Measurements from ENCODE around the gene HOXB3.

DNA sequence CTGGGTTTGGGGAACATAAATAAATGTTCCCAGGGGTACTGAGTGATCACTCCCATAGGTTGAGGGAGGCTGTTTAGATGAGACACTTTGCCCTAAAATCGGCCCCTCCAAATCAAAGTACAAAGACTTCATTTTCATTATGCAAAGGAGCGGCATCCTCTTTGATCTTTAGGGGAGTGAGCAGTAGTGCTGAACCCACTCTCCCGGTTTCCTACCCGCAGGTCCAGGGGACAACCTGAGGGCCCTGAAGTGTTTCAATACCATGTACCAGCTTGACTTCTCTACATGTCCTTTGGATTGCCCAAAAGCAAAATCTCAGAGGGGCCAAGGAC lies 11.1 kb upstream of the HOXB3 start:
- TF ChIP-seq, protein P1, sequence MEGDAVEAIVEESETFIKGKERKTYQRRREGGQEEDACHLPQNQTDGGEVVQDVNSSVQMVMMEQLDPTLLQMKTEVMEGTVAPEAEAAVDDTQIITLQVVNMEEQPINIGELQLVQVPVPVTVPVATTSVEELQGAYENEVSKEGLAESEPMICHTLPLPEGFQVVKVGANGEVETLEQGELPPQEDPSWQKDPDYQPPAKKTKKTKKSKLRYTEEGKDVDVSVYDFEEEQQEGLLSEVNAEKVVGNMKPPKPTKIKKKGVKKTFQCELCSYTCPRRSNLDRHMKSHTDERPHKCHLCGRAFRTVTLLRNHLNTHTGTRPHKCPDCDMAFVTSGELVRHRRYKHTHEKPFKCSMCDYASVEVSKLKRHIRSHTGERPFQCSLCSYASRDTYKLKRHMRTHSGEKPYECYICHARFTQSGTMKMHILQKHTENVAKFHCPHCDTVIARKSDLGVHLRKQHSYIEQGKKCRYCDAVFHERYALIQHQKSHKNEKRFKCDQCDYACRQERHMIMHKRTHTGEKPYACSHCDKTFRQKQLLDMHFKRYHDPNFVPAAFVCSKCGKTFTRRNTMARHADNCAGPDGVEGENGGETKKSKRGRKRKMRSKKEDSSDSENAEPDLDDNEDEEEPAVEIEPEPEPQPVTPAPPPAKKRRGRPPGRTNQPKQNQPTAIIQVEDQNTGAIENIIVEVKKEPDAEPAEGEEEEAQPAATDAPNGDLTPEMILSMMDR (IDR thresholded peaks at IDR 0.05): no peak
- no peak for TF ChIP-seq POLR2A (IDR thresholded peaks at IDR 0.05)

All from upper lobe of left lung (tissue), 4 donors.